Loucy (cell line): ENCODE measurements around the gene KRTAP10-9.

Source experiments
- EZH2phosphoT487 ChIP-seq: fragments of 200-600 bp; IDR thresholded peaks from 2 replicates; pipeline ENCODE4 v1.6.1; 2018; ENCODE audit warnings: antibody characterized with exemption, mild to moderate bottlenecking, moderate library complexity, borderline replicate concordance
- TF ChIP-seq, protein P1 (sequence below): fragments of 200-600 bp; sonication (generic); conservative IDR thresholded peaks from 2 replicates; pipeline ENCODE4 v1.5.1; 2014; ENCODE audit warnings: mild to moderate bottlenecking, antibody characterized with exemption, low read length

DNA sequence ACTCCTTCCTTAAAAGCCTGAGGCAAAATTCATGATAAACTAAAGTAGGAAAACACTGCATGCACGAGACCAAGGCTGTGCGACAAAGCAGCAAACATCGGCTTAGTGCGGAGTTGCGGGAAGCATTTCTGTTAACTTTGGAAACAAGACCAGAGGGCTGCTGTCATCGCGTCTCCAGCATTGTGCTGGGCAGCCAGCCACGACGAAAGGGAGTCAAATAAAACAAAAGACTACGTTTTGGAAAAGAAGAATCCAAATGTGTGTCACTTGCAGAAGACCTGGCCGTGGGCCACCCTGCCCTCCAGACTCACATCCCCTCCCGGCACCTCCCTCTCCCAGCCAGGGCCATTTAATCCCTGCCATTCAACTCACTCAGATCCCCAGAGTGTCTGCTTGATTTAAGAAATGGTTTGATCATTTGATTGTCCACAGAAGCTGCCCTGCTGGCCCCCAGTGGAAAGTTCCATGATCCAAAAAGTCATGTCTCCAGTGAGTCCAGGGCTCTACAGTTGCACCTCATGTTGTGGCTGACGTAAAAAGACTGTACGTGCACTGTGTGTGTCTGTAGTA is 16.9 kb downstream of the KRTAP10-9 start:
- TF ChIP-seq, protein P1, sequence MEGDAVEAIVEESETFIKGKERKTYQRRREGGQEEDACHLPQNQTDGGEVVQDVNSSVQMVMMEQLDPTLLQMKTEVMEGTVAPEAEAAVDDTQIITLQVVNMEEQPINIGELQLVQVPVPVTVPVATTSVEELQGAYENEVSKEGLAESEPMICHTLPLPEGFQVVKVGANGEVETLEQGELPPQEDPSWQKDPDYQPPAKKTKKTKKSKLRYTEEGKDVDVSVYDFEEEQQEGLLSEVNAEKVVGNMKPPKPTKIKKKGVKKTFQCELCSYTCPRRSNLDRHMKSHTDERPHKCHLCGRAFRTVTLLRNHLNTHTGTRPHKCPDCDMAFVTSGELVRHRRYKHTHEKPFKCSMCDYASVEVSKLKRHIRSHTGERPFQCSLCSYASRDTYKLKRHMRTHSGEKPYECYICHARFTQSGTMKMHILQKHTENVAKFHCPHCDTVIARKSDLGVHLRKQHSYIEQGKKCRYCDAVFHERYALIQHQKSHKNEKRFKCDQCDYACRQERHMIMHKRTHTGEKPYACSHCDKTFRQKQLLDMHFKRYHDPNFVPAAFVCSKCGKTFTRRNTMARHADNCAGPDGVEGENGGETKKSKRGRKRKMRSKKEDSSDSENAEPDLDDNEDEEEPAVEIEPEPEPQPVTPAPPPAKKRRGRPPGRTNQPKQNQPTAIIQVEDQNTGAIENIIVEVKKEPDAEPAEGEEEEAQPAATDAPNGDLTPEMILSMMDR, result no peak
- no peak for TF ChIP-seq EZH2phosphoT487
